H1 (cell line): Measurements from ENCODE around the gene STIM1. TPM values are rescaled to one million over a fixed set of nuclear protein-coding genes. Genes with fewer than 3 reads are reported as not detected.

Experiments used
- CTCF ChIA-PET: fragments of 300-600 bp; sonication (Branson Sonifier 250); formaldehyde crosslinking; loops from one replicate; lab custom pipeline; 2021; ENCODE audit not compliant: partially characterized antibody; lab: Charles Lee
- POLR2A ChIA-PET: fragments of 300-600 bp; sonication (Branson Sonifier 250); formaldehyde crosslinking; loops from one replicate; lab custom pipeline; 2021; ENCODE audit warnings: inconsistent platforms; ENCODE audit not compliant: partially characterized antibody; lab: Charles Lee
- DNase-seq, 2 experiments: peaks; one replicate each; pipeline versions ENCODE4 v3.0.0 to v3.0.0-alpha.2; 2010 to 2022; ENCODE audit warnings: low spot score in 2 of 2, low read depth in 1 of 2, mixed read lengths in 1 of 2
- FAIRE-seq: peaks from 2 replicates; lab custom pipeline; 2011; peaks lifted over from hg19 to GRCh38; lab: Jason Lieb, UNC
- H2AFZ ChIP-seq: 2 replicates; pipeline ENCODE4 v1.8.1; 2012; ENCODE audit warnings: low read length, inconsistent platforms
- H2AK5ac ChIP-seq: 2 replicates; pipeline ENCODE4 v1.6.1; 2013; ENCODE audit warnings: low read depth, low read length
- H2BK120ac ChIP-seq: replicated peaks from 2 replicates; pipeline ENCODE3; 2013; ENCODE audit warnings: low read depth, low read length, inconsistent platforms
- H2BK12ac ChIP-seq: 2 replicates; pipeline ENCODE4 v1.6.1; 2013; ENCODE audit warnings: low read depth, low read length
- H2BK15ac ChIP-seq: 2 replicates; pipeline ENCODE4 v1.6.1; 2013; ENCODE audit warnings: low read length
- H2BK20ac ChIP-seq: 2 replicates; pipeline ENCODE4 v1.6.1; 2013; ENCODE audit warnings: low read length
- H2BK5ac ChIP-seq: 2 replicates; pipeline ENCODE4 v1.6.1; 2013; ENCODE audit warnings: low read depth, low read length
- H3K14ac ChIP-seq: 2 replicates; pipeline ENCODE4 v1.6.1; 2013; ENCODE audit warnings: inconsistent platforms; ENCODE audit not compliant: insufficient read length
- H3K18ac ChIP-seq: 2 replicates; pipeline ENCODE4 v1.6.1; 2013; ENCODE audit warnings: low read length; ENCODE audit errors: extremely low read depth
- H3K23ac ChIP-seq: 2 replicates; pipeline ENCODE4 v1.6.1; 2013; ENCODE audit warnings: inconsistent platforms; ENCODE audit not compliant: insufficient read length
- H3K23me2 ChIP-seq: 2 replicates; pipeline ENCODE4 v1.6.1; 2013; ENCODE audit warnings: low read depth, low read length
- H3K27ac ChIP-seq: 2 replicates; pipeline ENCODE4 v1.6.1; 2011; ENCODE audit warnings: low read depth, low read length, inconsistent platforms
- H3K27me3 ChIP-seq, 4 experiments: replicated peaks in 1 of 4; 1 replicate in 1 of 4; 2 replicates in 3 of 4; pipeline versions ENCODE4 v1.6.1 to v1.8.1; 2011 to 2013; ENCODE audit warnings: low read length in 3 of 4, mild to moderate bottlenecking in 3 of 4, inconsistent platforms in 2 of 4, mixed read lengths in 2 of 4, moderate library complexity in 1 of 4; ENCODE audit not compliant: control insufficient read depth in 3 of 4, insufficient read depth in 3 of 4; ENCODE audit errors: extremely low read depth in 1 of 4
- H3K36me3 ChIP-seq, 4 experiments: 2 replicates each; pipeline versions ENCODE4 v1.6.1 to v1.8.1; 2011 to 2013; ENCODE audit warnings: mild to moderate bottlenecking in 4 of 4, low read length in 3 of 4, moderate library complexity in 2 of 4, control low read depth in 1 of 4, inconsistent platforms in 1 of 4; ENCODE audit not compliant: insufficient read depth in 4 of 4, control insufficient read depth in 2 of 4
- H3K4ac ChIP-seq: replicated peaks from 2 replicates; pipeline ENCODE3; 2013; ENCODE audit warnings: low read length, low read depth, mixed read lengths, inconsistent platforms; ENCODE audit not compliant: insufficient read length
- H3K4me1 ChIP-seq, 4 experiments: replicated peaks in 1 of 4; 1 replicate in 1 of 4; 2 replicates in 3 of 4; pipeline versions ENCODE4 v1.6.1 to v1.8.1; 2011 to 2013; ENCODE audit warnings: low read length in 3 of 4, inconsistent platforms in 2 of 4, mixed read lengths in 1 of 4; ENCODE audit not compliant: insufficient read depth in 4 of 4, control insufficient read depth in 3 of 4
- H3K4me2 ChIP-seq, 2 experiments: 2 replicates each; pipeline versions ENCODE4 v1.6.1 to v1.8.1; 2011 to 2013; ENCODE audit warnings: low read depth in 2 of 2, low read length in 2 of 2, control low read depth in 1 of 2, inconsistent platforms in 1 of 2, mild to moderate bottlenecking in 1 of 2; ENCODE audit not compliant: insufficient read depth in 1 of 2
- H3K4me3 ChIP-seq, 4 experiments: fragments of 200-600, 300-600 bp in 1 of 4; sonication (generic), shearing (Covaris generic), sonication (Bioruptor Twin) in 1 of 4; 2 replicates each; pipeline versions ENCODE4 v1.5.1 to v1.8.1; 2011 to 2016; ENCODE audit warnings: low read length in 4 of 4, low read depth in 3 of 4, control low read depth in 2 of 4, inconsistent platforms in 2 of 4, mild to moderate bottlenecking in 2 of 4, mixed read lengths in 1 of 4, moderate library complexity in 1 of 4; ENCODE audit not compliant: insufficient read depth in 2 of 4; ENCODE audit errors: extremely low read depth in 1 of 4
- H3K56ac ChIP-seq: replicated peaks from 2 replicates; pipeline ENCODE3; 2013; ENCODE audit warnings: low read depth, mild to moderate bottlenecking, mixed read lengths, low read length, inconsistent platforms; ENCODE audit not compliant: insufficient read length
- H3K79me1 ChIP-seq: 2 replicates; pipeline ENCODE4 v1.6.1; 2013; ENCODE audit warnings: low read depth, low read length, control low read depth
- H3K79me2 ChIP-seq, 2 experiments: 2 replicates each; pipeline versions ENCODE4 v1.6.1 to v1.8.1; 2012 to 2013; ENCODE audit warnings: low read length in 2 of 2, mild to moderate bottlenecking in 2 of 2, inconsistent platforms in 1 of 2; ENCODE audit not compliant: insufficient read depth in 2 of 2, control insufficient read depth in 1 of 2
- H3K9ac ChIP-seq, 4 experiments: replicated peaks in 1 of 4; 1 replicate in 1 of 4; 2 replicates in 3 of 4; pipeline versions ENCODE4 v1.6.1 to v1.8.1; 2011 to 2013; ENCODE audit warnings: low read depth in 3 of 4, low read length in 3 of 4, control low read depth in 2 of 4, mild to moderate bottlenecking in 2 of 4, moderate library complexity in 2 of 4, inconsistent platforms in 1 of 4; ENCODE audit errors: extremely low read depth in 1 of 4
- H3K9me3 ChIP-seq, 2 experiments: 2 replicates each; pipeline versions ENCODE4 v1.6.1 to v1.8.1; 2012 to 2013; ENCODE audit warnings: mild to moderate bottlenecking in 2 of 2, moderate library complexity in 2 of 2, control low read depth in 1 of 2, inconsistent platforms in 1 of 2, low read depth in 1 of 2, low read length in 1 of 2, mixed read lengths in 1 of 2; ENCODE audit not compliant: insufficient read depth in 2 of 2
- H4K20me1 ChIP-seq, 2 experiments: replicated peaks in 1 of 2; 2 replicates each; pipeline versions ENCODE3 to v1.8.1; 2011 to 2013; ENCODE audit warnings: inconsistent platforms in 2 of 2, low read length in 2 of 2, mild to moderate bottlenecking in 1 of 2; ENCODE audit not compliant: insufficient read depth in 2 of 2, control insufficient read depth in 1 of 2
- H4K5ac ChIP-seq: 2 replicates; pipeline ENCODE4 v1.6.1; 2013; ENCODE audit warnings: low read length, low read depth, mixed read lengths, inconsistent platforms; ENCODE audit not compliant: insufficient read length
- H4K8ac ChIP-seq: 2 replicates; pipeline ENCODE4 v1.8.0; 2013; ENCODE audit warnings: mild to moderate bottlenecking, moderate library complexity, low read length, inconsistent platforms; ENCODE audit not compliant: insufficient read depth; ENCODE audit errors: extremely low read depth
- H4K91ac ChIP-seq: replicated peaks from 2 replicates; pipeline ENCODE3; 2013; ENCODE audit warnings: low read length, mixed read lengths, inconsistent platforms; ENCODE audit not compliant: insufficient read length
- BRCA1 ChIP-seq: IDR thresholded peaks from 2 replicates; pipeline ENCODE4 v1.6.1; 2012; ENCODE audit warnings: low read depth, low read length, improper control_type of control experiment
- CBX5 ChIP-seq: fragments of 300-800, 300-1000 bp; sonication (generic); IDR thresholded peaks from 2 replicates; pipeline ENCODE4 v1.7.1; 2016; ENCODE audit warnings: antibody characterized with exemption, low read length, low read depth
- CREB1 ChIP-seq: IDR thresholded peaks from 2 replicates; pipeline ENCODE4 v1.6.1; 2012; ENCODE audit warnings: inconsistent platforms
- JUND ChIP-seq: IDR thresholded peaks from 2 replicates; pipeline ENCODE4 v1.6.1; 2011; ENCODE audit warnings: mild to moderate bottlenecking, improper control_type of control experiment, low read length
- POLR2AphosphoS5 ChIP-seq: IDR thresholded peaks from 2 replicates; pipeline ENCODE4 v1.6.1; 2011; ENCODE audit warnings: low read depth, low read length
- RBBP5 ChIP-seq: IDR thresholded peaks from 2 replicates; pipeline ENCODE4 v1.7.1; 2012; ENCODE audit warnings: low read depth, mild to moderate bottlenecking, inconsistent platforms, low read length, moderate library complexity, borderline replicate concordance
- SAP30 ChIP-seq: fragments of 300-600 bp; sonication (generic); IDR thresholded peaks from 2 replicates; pipeline ENCODE4 v1.7.1; 2012; ENCODE audit warnings: low read length, moderate library complexity, mild to moderate bottlenecking, inconsistent platforms; ENCODE audit not compliant: insufficient read depth, insufficient replicate concordance
- SIN3A ChIP-seq, 2 experiments: IDR thresholded peaks in 1 of 2; conservative IDR thresholded peaks in 1 of 2; 2 replicates each; pipeline ENCODE4 v1.6.1; 2011 to 2012; ENCODE audit warnings: low read length in 2 of 2, improper control_type of control experiment in 1 of 2, low read depth in 1 of 2, mild to moderate bottlenecking in 1 of 2
- SP4 ChIP-seq: IDR thresholded peaks from 2 replicates; pipeline ENCODE4 v1.6.1; 2012; ENCODE audit warnings: low read length, inconsistent platforms
- SUZ12 ChIP-seq: fragments of 200-600 bp; sonication (generic); IDR thresholded peaks from 2 replicates; pipeline ENCODE4 v1.6.1; 2012; ENCODE audit warnings: mild to moderate bottlenecking, inconsistent platforms, low read length, moderate library complexity, mixed read lengths
- TCF12 ChIP-seq: IDR thresholded peaks from 2 replicates; pipeline ENCODE4 v1.6.1; 2011; ENCODE audit warnings: low read depth, mild to moderate bottlenecking, low read length
- WGBS, 2 experiments: shearing (Covaris generic) in 1 of 2; methylation state at CpG; one replicate each; pipeline versions ENCODE4 v1.1.6 to v1.1.7; 2013 to 2015; ENCODE audit warnings: low lambda C conversion rate in 2 of 2, mixed read lengths in 2 of 2, inconsistent platforms in 1 of 2, low coverage in 1 of 2, missing lambda C conversion rate in 1 of 2; ENCODE audit not compliant: insufficient replicate concordance in 2 of 2, insufficient coverage in 1 of 2, insufficient read length in 1 of 2; ENCODE audit errors: extremely low coverage in 1 of 2, missing lambda C conversion rate in 1 of 2; 5-methylcytosine and 5-hydroxymethylcytosine counted together
- polyA plus RNA-seq, 7 experiments: library from polyadenylated mRNA; depleted of rRNA in 3 of 7; stranded (reverse) in 5 of 7; unstranded in 2 of 7; fragments of >200 nt in 5 of 7; fragments of 200-250 nt in 2 of 7; gene quantifications; 1 replicate in 5 of 7; 2 replicates in 1 of 7; 4 replicates in 1 of 7; pipeline versions ENCODE4 v1.2.1 to v1.2.3, GENCODE V29; 2011 to 2013; ENCODE audit warnings: missing spikeins in 2 of 7, mixed read lengths in 2 of 7
- total RNA-seq: library from RNA; stranded (reverse); fragmentation: NEBNext Ultra II Directional; extraction: Animal tissue kit (Norgen Biotek cat#: 25700); gene quantifications from 2 replicates; pipeline ENCODE4 v1.2.1, GENCODE V29; 2021

STIM1 gene
- total and polyA plus RNA-seq, 2 of the 8 experiments (the other 6 are each of a cell fraction or from before 2014, with no cell fraction given): 11.1 to 12.2 TPM

GRCh38 chr11:3995307-3995706, 139.8 kb downstream of the STIM1 start:
- CTCF ChIA-PET: interaction anchor here (1.5 to 2.0 kb wide), 2 partner anchors 78 to 145 kb away, joined by 5 to 7 read pairs; no protein-coding TSS in a partner anchor

More at GRCh38 chr11:3995307-3995706, 139.8 kb downstream of the STIM1 start:
- Histone ChIP-seq H2BK20ac (no peak overlapping the region), H2BK15ac (no peak overlapping the region), H3K4me3 (no peak overlapping the region), H3K23me2 (no peaks in the 10 kb centered on the region), H4K91ac (no peak overlapping the region), H3K36me3 (no peaks in the 10 kb centered on the region), H3K56ac (no peak overlapping the region), H3K9me3 (peaks cover 15 to 22% of the 10 kb centered on the region in 2 experiments; a peak in 3 of 4 replicates), H2BK12ac (no peak overlapping the region), H3K18ac (no peak overlapping the region), H3K4me2 (no peak overlapping the region), H4K8ac (no peak overlapping the region), H3K79me2 (no peaks in the 10 kb centered on the region), H3K9ac (no peak overlapping the region), H3K4me1 (no peaks in the 10 kb centered on the region), H3K14ac (no peak overlapping the region), H3K4ac (no peak overlapping the region), H3K23ac (no peak overlapping the region), H3K27me3 (no peaks in the 10 kb centered on the region), H2AFZ (no peak overlapping the region), H2AK5ac (no peak overlapping the region), H4K20me1 (no peaks in the 10 kb centered on the region), H2BK5ac (no peak overlapping the region), H4K5ac (no peak overlapping the region), H3K79me1 (no peaks in the 10 kb centered on the region), H2BK120ac (no peak overlapping the region), H3K27ac (no peak overlapping the region)
- no peak for TF ChIP-seq RBBP5
- TF ChIP-seq SUZ12: no peak
- TF ChIP-seq JUND: no peak
- TF ChIP-seq CREB1: no peak
- no peak for TF ChIP-seq BRCA1
- no peak for TF ChIP-seq POLR2AphosphoS5
- TF ChIP-seq SIN3A (conservative IDR thresholded peaks at IDR 0.05 in 1 of 2, IDR thresholded peaks at IDR 0.05 in 1 of 2; ENCODE audit: low read depth in 1 of 2, low read length in 2 of 2): no peak
- no peak for TF ChIP-seq SAP30
- TF ChIP-seq SP4: no peak
- no peak for TF ChIP-seq TCF12
- no peak for TF ChIP-seq CBX5
- no peak for FAIRE-seq
- whole genome bisulfite sequencing, 2 experiments: 90% methylated on average over 1 of the region's 1 CpG; no CpG with 5 or more reads in 1 of the 2 experiments
- DNase-seq: no peak
- POLR2A ChIA-PET: interaction anchor here (0.7 kb wide), 1 partner anchor 165 kb away, joined by 3 read pairs; no protein-coding TSS in a partner anchor
